NCI-H1436 (cell line): ENCODE measurements around the gene FOSL1.

ENCODE experiments used
- DNase-seq: peaks from one replicate; lab custom pipeline; 2025; lab: John Stamatoyannopoulos, UW

The FOSL1 gene

DNA sequence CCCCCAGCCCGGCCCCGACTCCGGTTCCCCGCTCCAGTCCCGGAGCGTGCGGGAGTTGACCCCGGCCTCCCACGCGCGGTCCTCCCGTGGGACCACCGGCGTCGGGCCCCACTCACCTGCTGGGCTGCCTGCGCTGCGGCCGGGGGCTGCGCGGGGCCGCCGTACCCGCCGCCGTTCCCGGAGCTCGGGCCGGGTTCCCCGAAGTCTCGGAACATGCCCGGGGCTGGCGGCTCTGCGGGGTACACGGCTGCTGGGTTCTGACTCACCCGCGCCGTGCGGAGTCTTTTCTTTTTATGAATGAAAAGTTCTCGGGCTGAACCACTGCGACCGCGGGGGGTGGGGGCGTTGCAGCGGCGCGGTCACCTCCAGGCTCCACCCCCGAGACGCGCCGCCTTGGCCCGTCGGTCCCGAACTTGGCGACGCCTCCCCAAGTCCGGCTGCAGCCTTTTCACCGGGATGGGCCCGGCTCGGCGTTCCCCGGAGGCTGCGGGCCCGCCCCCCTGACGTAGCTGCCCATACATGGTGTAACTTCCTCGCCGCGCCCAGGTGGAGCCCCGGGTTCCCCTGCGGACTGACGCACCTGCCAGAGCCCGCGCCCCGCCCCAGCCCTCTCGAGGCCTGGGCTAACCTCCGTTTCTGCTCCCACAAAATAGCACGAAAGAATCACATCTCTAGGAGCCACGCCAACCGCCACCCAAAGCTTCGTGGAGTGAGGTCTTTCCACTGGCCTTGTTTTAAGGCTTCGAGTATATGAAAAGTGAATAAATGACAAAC is at the start of gene FOSL1:
FOSL1 (minus strand) TSS at position 264 of the 774 bp plus-strand sequence; CDS start at position 215, 49 bp downstream.
- DNase-seq: peak; percentile 69

DNA sequence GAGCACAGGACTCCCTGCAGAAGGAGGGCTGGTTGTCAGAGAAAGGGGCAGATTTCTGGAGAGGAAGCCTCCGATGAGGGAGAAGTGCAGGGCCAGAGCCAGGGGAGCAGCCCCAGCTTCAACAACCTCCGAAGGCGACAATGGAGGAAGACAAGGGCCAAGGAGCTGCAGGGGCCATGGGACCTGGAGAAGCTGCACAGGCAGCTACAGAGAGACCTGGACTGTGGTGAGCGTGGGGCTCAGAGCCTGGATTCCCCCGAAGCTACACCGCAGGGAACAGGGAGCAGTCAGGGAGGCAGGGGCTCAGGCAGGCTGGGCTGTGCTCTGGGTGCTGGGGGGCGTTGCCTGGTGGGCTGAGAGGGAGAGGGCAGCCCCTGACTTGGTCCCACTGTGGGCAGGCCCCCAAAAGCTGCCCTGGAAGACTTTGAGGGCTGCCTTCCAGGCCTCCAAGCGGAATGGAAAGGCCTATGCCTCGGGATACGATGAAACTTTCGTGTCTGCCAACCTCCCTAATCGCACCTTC is 47.5 kb upstream of the FOSL1 start:
- no peak for DNase-seq

DNA sequence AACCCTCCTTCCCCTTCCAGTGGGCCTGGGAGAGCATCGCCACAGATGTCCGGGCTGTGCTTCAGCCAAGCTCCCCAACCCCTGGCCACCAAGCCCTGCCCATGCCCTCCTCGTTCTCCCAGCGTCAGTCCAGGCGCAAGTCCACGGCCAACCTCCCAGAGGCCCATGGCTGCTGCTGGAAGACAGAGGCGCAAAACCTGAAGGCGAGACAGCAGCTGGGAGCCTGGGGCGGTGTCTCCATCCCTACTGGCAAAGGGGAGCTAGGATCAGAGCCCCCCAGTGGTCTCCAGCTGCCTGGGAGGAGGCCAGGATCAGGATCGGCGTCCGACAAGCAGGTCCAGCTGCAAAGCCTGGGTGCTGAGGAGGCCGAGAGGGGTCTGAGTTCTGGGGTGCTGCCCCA is 46.9 kb upstream of the FOSL1 start:
- DNase-seq: no peak

DNA sequence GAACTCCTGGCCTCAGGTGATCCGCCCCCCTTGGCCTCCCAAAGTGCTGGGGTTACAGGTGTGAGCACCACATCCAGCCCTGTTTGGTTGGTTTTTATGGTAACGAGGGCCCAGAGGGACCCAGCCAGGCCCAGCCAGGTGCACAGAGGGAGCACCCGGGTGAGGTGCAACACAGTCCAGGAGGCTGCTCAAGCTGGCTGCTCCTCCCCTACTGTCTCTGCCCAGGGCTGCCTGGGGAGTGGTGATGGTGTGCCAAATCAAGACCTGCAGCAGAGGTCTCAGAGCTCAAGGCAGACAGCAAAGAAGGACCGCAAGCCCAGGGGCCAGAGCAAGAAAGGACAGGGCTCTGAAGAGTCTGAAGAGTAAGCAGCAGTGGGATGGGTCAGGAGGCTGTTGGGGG is 46.5 kb upstream of the FOSL1 start:
- no peak for DNase-seq

DNA sequence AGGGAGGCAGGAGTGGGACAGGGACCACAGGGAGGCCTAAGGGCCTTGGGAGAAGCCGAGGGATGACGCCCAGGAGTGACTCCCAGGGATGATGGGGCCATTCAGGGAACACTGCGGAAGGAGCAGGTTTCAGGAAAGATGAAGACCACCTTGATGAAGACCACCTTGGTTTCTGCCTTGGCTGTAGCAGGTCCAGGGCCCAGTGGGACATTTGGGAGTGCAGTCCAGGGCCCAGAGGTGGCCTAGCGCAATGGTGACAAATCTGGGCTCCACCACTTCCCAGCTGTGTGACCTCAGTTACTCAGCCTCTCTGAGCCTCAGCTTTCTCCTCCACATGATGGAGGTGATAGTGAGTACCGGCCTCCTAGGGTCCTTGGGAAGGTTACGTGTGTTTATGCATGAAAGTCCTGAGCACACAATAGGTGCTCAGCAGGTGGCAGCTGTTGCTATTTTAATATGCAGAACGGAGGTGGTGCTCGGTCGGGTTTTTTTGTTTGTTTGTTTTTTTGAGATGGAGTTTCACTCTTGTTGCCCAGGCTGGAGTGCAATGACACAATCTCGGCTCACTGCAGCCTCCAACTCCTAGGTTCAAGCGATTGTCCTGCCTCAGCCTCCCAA is 45.9 kb upstream of the FOSL1 start:
- no peak for DNase-seq

DNA sequence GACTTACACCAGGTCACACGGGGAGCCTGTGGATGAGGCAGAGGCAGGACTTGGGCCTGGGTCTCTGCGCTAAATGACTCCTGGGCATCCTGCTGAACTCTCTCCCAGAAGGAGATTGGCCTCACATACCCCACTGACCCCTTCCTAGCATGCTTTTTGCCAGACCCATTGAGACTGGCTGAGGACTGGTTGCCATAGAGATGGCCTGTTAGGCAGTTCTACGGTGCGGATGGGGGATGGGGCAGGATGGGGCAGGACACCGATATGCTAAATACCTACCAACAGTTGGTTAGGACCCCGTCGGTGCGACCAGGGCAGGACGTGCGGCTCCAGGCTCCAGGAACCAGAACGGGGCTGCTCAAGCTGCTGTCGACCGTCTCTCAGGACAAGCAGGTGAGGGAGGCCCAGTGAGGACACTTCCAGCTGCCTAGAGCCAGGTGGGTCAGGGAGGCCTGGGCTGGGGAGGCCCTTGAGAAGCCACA is 45.3 kb upstream of the FOSL1 start, which contains the start of gene TSGA10IP:
TSGA10IP (plus strand) TSS at position 51 of the 482 bp plus-strand sequence; CDS start at position 247, 196 bp downstream.
- DNase-seq: no peak

DNA sequence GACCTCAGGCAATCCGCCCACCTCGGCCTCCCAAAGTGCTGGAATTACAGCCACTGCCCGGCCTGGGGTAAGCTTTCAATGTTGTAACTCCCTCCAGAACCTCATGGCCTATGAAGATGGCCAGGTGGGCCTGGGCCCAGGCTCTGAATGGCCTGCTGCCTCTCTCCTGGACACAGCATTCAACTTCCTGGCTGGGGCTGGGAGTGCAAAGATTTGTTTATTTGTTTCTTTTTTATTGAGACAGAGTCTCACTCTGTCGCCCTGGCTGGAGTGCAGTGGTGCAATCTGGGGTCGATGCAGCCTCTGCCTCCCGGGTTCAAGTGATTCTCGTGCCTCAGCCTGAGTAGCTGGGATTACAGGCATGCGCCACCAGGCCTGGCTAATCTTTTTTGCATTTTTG is 44.6 kb upstream of the FOSL1 start:
- no peak for DNase-seq

DNA sequence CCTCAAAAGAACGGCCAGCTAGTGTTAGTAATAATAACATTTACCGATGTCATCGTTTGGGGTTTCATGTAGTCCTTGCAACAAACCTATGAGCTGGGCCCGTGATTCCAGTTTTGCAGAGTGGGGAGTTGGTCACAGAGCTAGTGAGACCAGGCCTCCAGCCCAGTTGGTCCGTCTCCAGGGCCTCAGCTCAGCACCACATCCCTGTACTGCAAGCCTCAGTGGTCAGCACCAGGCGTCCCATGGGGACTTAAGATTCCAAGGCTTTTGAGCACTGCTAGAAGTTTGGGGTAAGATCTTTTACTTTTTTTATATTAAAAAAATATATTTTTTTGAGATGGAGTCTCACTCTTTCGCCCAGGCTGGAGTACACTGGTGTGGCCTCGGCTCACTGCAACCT is 44.0 kb upstream of the FOSL1 start:
- no peak for DNase-seq

DNA sequence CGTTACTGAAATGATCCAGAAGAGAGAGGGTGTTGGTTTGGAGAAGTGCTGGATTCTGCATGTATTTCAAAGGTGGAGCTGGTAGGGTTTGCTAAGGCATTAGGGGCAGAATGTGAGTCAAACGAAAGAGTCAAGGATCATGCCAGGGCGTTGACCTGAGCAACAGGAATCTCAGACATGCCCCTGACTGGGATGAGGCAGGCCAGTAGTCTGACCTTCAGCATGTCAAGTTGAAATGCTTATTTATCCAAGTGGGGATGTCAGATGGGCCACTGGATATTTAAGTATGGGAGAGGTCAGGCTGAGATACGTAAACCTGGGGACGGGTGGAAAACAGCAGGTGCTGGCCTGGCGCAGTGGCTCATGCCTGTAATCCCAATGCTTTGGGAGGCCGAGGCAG is 42.3 kb upstream of the FOSL1 start:
- DNase-seq: no peak

DNA sequence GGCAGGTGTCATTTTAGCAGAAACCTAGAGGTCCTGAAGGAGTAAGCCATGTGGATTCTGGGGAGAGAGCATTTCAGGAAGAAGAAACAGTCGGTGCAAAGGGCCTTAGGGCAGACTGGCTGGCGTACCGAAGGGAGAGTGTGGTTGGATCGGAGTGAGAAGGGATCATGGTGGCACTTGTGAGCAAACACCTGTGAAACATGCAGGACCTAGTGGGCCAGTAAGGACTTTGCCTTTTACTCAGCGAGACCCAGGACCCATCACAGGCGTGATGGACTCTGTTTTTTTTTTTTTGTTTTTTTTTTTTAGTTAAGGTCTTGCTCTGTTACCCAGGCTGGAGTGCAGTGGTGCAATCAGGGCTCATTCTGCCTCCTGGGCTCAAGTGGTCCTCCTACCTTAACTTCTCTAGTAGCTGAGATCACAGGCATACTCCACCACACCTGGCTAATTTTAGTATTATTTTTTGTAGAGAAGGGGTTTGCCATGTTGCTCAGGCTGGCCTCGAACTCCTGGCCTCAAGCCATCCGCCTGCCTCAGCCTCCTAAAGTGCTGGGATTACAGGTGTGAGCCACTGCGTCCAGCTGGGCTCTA is 41.6 kb upstream of the FOSL1 start:
- no peak for DNase-seq

DNA sequence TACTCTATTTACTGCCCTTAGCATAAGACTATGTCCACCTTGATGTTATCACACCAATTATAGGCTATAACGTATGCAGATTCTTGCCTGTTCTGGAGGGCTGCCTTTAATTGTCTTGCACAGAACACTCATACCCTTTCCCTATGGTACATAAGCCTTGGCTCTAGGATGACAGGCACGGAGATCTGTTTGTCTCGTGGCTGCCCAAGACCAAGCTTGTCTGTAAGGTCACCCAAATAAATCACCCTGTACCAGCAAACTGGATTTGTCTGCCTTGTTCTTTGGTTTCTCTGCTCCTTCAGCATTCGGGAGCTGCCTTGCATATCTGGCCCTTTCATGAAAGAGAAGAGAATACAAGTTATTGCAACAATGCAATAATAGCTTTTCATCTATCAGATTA is 37.6 kb upstream of the FOSL1 start:
- DNase-seq: no peak

DNA sequence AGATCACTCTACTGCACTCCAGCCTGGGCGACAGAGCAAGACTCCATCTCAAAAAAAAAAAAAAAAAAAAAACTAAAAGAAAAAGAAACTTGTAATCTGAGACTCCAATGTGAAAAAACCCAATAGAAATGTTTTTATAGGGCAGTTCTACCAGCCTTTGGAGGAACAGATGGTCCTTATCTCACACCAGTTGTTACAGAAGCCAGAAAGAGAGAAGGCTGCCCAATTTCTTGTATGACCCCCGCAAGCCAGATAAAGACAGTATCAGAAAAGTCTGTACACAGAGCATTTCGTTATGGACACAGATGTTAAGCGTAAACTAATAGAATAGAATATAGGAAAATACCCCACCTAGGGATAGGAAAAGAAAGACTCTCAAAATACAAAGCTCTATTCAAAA is 33.8 kb upstream of the FOSL1 start:
- DNase-seq: no peak

DNA sequence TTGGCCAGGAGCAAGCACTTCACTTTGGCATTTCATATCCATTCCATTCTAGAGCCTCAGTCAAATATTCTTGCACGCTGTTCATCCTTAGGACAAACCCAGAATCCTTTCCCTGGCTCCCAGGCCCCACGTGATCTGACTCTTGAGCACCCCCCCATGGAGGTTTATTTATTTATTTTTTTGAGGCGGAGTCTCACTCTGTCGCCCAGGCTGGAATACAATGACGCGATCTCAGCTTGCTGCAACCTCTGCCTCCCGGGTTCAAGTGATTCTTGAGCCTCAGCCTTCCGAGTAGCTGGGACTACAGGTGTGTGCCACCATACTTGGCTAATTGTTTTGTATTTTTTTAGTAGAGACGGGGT is 32.4 kb upstream of the FOSL1 start:
- DNase-seq: no peak

DNA sequence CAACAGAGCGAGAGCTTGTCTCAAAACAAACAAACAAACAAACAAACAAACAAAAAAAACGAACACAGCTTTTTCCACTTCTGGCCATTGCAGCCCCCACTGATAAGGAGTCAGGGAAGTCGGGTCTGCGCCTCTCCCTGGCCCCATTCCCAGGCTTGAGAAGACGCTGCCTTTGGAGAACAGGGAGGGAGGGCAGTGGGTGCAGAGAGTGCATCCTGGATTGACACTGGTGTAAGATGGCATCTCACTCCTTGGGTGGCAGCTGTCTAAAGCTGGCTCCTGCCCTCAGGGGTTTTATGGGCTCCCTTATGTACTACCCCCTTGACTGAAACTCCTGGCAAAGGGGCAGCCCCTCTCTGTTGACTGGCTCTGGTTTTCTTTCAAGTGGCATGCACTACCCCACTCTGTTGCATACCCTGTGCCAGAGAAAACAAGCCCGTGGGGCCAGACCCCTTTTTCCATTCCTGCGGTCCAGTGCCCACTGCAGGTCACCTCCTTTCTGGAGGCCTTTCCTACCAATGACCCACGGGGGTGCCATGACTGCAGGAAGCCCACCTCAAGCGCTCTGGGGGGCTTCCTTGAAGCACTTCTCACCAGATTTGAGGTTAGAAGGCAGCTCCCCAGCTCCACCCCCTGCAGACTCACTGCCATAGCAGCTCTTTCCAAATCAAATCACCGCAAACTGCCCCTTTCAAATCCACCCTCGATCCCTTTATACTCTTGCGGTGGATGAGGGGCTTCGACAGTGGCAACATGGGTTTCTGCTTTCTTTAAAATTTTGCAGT is 31.8 kb upstream of the FOSL1 start:
- no peak for DNase-seq

DNA sequence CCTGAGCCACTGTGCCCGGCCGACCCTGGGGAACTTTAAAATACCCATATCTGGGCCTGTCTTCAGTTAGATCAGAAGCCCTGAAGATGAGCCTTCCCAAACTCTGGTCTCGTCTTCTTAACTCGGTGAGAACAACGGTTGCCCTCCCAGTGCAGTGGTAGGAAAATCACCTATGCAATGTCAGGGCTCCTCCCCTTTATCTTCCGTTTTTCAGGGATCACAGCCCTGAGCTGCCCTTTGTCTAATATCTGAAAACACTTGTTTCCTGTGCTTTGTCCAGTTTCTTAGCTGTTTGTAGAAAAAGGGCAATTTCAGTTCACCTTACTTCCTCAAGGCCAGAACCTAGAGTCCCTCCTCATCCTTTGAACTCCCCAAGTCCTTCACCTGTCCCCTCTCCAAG is 28.5 kb upstream of the FOSL1 start:
- no peak for DNase-seq

DNA sequence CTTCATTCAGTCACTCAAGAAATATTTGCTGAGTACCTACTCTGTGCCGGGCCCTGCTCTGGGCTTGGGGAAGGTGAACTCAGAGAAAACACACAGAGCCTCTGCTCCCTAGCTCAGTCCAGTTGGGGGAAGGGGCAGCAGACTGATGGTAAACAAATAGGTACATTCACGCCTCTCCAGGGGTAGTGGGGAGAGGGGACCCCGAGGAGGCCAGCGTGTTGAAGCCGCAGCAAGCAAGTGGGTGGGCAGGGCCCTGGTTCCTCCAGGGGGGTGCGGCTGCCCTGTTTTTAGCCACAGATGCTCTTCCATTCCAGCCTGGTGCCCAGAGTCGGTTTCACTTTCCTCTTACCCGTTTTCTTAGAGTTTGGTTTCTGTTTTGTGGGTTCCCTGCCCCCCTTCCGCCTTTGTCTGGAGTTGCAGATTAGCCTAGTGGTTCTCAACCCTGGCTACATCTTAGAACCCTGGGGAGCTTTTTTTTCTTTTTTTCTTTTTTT is 27.8 kb upstream of the FOSL1 start:
- DNase-seq: no peak

DNA sequence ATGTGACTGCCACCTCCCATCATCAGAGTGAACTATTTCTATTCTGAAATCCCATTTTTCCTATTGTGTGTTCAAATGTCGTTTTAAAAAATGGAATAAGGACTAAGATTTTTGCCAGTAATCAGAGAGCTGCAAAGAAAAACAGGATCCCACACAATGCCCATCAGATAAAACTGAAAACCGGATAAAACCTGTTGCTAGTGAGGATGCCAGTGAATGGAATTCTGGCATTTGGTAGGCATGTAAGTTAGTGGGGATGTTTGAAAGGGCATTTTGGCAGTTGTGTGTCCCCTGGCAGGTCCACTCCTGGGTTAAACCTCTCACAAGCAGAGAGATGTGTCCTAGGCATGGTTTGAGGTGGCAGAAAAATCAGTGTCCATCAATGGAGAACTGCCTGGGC is 25.2 kb upstream of the FOSL1 start:
- no peak for DNase-seq

DNA sequence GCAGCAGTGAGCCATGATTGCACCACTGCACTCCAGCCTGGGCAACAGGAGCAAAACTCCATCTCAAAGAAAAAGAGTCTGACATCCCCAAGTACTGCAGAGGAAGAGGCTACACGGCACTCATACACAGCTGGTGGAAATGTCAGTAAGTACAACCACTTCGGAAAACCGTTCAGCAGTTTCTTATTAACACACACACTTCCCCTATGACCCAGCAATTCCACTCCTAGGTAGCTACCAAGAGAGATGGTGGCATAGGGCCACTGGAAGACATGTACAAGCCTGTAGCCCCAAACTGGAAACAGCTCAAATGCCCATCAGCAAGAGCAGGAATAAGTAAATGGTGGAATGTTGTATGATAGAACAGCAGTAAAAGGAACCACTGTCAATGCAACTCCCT is 22.4 kb upstream of the FOSL1 start:
- DNase-seq: no peak

DNA sequence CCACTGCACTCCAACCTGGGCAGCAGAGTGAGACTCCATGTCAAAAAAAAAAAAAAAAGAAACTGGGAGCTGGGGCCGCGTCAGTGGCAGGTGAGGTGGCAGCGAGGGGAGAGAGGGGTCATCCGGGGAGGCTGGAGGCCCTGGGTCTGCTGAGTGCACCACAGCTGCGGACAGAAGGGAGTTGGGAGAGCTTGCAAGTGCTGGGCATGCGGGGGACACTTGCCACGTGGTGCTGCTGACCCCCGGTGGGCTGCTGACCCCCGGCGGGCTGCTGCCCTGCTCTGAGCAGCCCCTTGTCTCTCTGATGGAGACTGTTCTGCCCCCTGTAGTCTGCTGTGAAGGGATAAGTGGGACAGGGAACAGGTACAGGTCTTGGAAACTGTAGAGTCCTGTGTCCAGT is 21.7 kb upstream of the FOSL1 start:
- DNase-seq: no peak

DNA sequence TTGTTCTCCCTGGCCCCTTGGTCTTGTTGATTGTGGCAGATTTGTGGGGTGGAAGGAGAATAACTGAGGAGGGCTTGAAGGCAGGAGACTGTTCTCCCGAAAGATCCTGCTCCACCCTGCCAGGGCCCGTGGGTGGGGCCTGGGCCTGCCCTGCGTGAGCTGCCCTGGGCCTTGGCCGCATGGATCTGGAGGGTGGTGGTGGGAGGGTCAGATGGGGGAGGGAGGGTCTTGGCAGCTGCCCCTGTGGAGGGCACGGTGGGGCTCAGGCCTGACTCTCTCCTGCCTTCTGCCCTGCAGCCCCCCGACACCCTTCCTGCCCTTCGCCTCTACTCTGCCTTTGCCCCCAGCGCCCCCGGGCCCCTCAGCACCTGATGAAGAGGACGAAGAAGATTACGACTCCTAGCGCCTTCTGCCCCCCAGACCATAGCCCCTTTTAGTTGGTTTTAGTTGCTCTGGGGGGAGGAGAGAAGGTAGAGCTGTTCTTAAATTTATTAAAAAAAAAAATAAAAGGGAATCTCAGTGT is 20.9 kb upstream of the FOSL1 start:
- no peak for DNase-seq

DNA sequence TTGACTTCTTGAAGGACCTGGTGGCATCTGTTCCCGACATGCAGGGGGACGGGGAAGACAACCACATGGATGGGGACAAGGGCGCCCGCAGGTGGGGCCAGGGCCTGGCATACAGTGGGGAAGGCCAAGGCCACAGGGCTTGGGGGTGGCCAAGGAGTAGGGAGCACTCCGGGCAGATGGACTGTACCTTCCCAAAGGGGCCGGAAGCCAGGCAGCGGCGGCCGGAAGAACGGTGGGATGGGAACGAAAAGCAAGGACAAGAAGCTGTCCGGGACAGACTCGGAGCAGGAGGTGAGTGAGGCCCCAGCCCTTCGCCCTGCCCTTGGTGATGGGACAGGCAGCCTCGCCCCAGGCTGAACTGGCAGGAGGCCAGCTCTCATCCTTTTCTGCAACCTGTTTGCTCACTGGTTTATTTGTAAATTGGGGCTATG is 20.2 kb upstream of the FOSL1 start:
- DNase-seq: no peak
